ENCODE data around the gene TMEM123.
"Not testable (repeated sequence)": the region's sequence is repeated elsewhere in the genome, so short reads cannot be mapped to it uniquely, and the experiment has no call there.

The TMEM123 gene

DNA sequence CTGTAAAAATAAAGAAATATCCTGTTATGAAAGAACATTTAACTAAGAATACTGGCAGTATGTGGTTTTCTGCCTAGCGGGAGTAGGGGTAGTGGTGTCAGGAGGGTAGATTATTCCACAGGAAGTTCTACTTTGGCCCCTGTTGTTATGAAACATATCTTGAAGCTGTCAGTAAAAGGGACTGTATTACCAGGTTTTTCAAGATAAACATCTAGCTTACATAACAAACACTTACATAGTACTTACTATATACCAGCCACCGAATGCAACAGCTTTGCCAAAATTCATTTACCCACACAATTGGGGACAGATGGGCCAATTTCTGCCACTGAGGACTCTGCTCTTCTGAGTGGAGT is 3.7 kb downstream of the TMEM123 start:
- DNase-seq (ENCODE audit: low read depth) = no peak

- no peak for DNase-seq (ENCODE audit: low read depth)
Observed at GRCh38 chr11:102447941-102448868, 4.4 kb downstream of the TMEM123 start.

GRCh38 chr11:102447193-102447592 is 5.4 kb downstream of the TMEM123 start:
- no peak for DNase-seq (ENCODE audit: low read depth)

- DNase-seq (ENCODE audit: low read depth) = no peak
Observed at GRCh38 chr11:102446606-102447005, 6.0 kb downstream of the TMEM123 start.

DNA sequence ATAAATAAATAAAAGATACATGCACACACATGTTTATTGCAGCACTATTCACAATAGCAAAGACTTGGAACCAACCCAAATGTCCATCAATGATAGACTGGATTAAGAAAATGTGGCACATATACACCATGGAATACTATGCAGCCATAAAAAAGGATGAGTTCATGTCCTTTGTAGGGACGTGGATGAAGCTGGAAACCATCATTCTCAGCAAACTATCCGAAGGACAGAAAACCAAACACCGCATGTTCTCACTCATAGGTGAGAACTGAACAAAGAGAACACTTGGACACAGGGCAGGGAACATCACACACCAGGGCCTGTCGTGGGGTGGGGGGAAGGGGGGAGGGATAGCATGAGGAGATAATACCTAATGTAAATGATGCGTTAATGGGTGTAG is 7.9 kb downstream of the TMEM123 start:
- not testable (repeated sequence) for DNase-seq (ENCODE audit: low read depth)

GRCh38 chr11:102444142-102444541 is 8.4 kb downstream of the TMEM123 start:
- DNase-seq (ENCODE audit: low read depth) = not testable (repeated sequence)

- DNase-seq (ENCODE audit: low read depth) = not testable (repeated sequence)
Observed at GRCh38 chr11:102439063-102439363, 13.6 kb downstream of the TMEM123 start.

DNA sequence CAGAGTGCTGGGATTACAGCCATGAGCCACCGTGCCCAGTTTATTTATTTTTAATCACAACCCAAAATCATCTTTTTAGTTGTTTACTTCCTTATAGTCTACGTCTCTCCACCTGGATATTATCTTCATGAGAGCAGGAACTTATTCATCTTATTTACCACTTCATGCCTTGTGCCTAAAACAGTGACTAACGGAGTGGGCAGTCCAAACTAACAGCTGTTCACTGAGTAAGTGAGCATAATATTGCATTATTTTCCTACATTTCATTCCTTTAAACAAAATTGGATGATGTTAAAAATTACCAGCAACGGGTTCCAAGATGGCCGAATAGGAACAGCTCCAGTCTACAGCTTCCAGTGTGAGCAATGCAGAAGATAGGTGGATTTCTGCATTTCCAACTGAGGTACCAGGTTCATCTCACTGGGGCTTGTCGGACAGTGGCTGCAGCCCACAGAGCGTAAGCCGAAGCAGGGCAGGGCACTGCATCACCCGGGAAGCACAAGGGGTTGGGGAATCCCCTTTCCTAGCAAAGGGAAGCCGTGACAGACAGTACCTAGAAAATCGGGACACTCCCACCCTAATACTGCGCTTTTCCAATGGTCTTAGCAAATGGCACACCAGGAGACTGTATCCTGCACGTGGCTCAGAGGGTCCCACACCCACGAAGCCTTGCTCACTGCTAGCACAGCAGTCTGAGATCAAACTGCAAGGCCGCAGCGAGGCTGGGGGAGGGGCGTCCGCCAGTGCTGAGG is 14.1 kb downstream of the TMEM123 start:
- DNase-seq (ENCODE audit: low read depth) = no peak

- DNase-seq (ENCODE audit: low read depth) = no peak
Observed at GRCh38 chr11:102437727-102438126, 14.8 kb downstream of the TMEM123 start.

DNA sequence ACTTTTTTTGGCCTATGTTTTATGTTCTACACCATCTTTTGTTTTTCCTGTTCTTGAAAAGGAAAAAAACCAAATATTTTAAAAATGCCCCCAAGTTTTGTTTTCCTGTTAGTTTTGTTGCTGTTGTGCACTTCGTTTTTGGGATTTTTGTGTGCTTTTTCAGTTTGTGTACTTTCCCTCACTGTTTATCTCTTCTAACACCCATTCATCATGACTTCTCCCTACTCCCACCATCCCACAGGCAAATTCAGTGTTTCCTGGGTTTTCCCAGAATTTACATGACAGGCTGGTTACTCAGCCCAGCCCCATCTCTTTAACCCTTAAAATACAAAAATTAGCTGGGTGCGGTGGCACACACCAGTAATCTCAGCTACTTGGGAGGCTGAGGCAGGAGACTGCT is 15.6 kb downstream of the TMEM123 start:
- DNase-seq (ENCODE audit: low read depth) = no peak

DNA sequence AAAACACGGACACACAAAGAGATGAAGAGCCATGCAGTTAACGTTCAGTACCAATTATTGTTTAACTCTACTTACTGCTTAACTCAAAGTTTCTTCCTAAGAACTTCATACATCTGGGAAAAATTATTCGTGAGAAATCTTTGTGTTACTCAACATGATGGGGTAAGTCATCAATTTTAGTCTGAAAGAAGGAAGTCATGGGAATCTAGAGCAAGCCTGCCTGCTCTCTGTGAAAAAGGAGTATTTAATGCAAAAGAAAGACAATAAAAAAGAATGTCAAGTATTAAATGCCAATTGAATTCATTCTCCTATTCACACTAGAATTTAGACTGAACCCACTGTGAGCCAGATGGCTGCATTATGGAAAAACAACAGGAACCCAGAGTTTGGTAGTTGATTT is 16.0 kb downstream of the TMEM123 start:
- no peak for DNase-seq (ENCODE audit: low read depth)

- no peak for DNase-seq (ENCODE audit: low read depth)
Observed at GRCh38 chr11:102435688-102436087, 16.9 kb downstream of the TMEM123 start.

- DNase-seq (ENCODE audit: low read depth) = not testable (repeated sequence)
Observed at GRCh38 chr11:102433571-102433970, 19.0 kb downstream of the TMEM123 start.

DNA sequence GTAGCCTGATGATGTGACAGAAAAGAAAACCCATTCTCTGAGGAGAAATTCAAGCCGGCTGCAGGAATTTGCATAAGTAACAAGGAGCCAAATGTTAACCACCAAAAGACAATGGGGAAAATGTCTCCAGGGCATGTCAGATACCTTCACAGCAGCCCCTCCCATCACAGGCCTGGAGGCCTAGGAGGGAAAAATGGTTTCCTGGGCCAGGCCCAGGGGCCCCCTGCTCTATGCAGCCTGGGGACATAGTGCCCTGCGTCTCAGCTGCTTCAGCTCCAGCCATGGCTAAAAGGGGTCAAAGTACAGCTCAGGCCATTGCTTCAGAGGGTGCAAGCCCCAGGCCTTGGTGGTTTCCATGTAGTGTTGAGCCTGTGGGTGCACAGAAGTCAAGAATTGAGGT is 20.0 kb downstream of the TMEM123 start:
- not testable (repeated sequence) for DNase-seq (ENCODE audit: low read depth)

GRCh38 chr11:102431404-102431803 is 21.2 kb downstream of the TMEM123 start:
- no peak for DNase-seq (ENCODE audit: low read depth)

GRCh38 chr11:102430158-102430836 is 22.3 kb downstream of the TMEM123 start:
- no peak for DNase-seq (ENCODE audit: low read depth)

GRCh38 chr11:102429691-102430090 is 22.9 kb downstream of the TMEM123 start:
- no peak for DNase-seq (ENCODE audit: low read depth)

DNA sequence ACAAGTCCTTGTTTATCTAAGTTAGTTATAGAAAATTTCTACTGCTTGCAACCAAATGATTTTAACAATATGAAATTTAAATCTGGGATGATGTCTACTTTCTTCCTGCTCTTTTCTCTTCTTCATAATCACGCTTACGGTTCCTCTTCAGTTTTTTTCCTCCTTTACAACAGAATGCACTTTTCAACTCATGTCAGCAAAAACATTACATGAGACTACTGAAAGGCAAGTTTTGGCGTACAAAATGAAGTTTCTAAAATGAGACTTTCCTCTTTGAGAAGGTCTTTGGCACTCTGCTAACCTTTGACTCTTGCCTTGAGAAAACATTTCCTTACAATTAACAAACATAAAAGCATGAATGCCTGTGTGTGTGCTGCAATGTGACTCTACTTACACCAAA is 23.3 kb downstream of the TMEM123 start:
- DNase-seq (ENCODE audit: low read depth) = no peak

DNA sequence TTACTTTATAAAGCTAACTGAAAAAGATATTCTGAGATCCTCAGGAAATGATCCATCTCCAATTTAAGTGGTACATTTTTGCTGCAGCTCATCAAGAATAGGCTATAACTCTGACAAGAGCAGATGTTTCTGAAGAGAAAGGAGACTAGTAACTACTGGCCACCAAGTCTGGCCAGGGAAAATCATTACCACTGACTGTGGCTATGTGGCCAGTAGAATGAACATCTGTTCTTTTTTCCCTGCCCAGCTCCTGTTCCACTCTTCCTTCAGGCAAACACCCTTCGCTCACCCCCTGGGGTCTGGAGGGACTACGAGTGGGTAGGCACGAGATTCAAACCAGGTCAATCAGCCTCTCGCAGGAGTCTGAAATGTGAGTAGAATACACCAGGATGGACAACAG is 23.9 kb downstream of the TMEM123 start:
- DNase-seq (ENCODE audit: low read depth) = no peak

- no peak for DNase-seq (ENCODE audit: low read depth)
Observed at GRCh38 chr11:102427068-102427467, 25.5 kb downstream of the TMEM123 start.

GRCh38 chr11:102426570-102426969 is 26.0 kb downstream of the TMEM123 start:
- no peak for DNase-seq (ENCODE audit: low read depth)

DNA sequence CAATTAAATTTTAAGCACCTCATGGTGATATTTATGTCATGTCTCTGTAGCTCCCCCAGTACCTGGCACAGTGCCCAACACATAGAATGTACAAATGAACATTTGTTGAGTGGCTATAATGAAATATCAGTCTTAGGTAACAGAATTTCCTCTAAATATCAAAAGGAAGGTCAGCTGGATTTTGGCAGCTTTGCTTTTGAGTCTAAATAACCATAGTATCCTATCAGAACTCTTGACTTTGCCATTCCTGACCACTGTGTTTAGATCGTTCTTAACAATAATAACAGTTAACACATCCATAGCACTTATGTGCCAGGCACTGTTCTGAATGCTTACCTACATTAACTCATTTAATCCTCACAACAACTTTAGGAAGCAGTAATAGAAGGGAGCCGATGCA is 26.6 kb downstream of the TMEM123 start:
- no peak for DNase-seq (ENCODE audit: low read depth)

DNA sequence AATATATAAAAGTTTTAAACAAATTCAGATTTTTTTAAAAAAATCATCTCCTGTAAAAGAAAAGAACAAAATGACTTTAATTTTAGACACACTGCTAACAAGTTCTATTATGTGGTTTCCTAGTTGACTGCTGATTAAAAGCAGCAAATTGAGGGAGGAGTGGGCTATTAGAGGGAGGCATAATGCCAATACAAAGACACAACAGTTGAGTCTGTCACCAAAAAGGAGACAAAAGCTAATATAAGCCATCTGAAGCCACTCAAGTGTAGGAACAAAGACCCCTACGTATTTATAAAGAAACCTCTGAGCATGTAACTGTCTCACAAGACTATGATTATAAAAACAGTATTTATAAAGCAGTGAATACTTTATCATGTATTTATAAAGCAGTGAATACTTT is 28.6 kb downstream of the TMEM123 start:
- no peak for DNase-seq (ENCODE audit: low read depth)

Measured in activated T-cell treated with anti-CD3 and anti-CD28 coated beads for 24 hours (primary cell).